Measurements from ENCODE around the gene TLE3.

Gene TLE3

DNA sequence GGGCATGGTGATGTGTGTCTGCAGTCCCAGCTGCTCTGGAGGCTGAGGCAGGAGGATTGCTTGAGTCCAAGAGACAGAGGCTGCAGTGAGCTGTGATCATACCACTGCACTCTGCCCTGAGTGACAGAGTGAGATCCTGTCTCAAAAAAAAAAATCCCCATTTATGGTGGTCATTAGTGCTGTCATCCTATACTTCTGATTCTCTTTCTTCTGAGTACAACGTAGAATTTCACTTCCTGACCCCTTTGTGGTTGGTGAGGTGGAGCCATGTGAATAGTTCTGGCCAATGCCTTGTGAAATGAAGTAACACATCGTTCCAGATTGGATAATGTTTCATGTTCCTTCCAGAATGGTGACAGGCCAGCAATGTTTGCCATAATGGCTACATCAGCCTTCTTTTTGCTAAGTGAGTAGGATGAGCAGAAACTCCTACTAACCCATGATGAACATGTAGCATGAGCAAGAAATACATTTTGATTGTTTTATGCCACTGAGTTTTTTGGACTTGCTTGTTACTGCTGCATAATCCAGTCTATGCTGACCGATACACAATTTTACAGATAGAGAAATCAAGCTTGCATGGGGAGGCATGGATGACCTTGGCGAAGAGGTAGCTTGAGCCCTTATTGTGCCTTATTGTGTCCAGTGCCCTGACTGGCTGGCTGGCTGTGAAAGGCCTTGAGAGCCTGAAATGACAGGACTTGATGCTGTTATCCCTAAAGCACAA is 30.9 kb upstream of the TLE3 start:
- no peak overlapping the region for H3K4me2 ChIP-seq
- H3K36me3 ChIP-seq (ENCODE audit: insufficient read depth) = no peaks in the 10 kb centered on the region
- H3K4me1 ChIP-seq (ENCODE audit: low read depth, poor library complexity, severe bottlenecking) = peaks cover 20% of the 10 kb centered on the region
- no peaks in the 10 kb centered on the region for H4K20me1 ChIP-seq (ENCODE audit: insufficient read depth)
- H2AFZ ChIP-seq (ENCODE audit: low read depth) = no peak overlapping the region
- H3K27me3 ChIP-seq (ENCODE audit: insufficient read depth, low read depth) = no peaks in the 10 kb centered on the region
- H3K27ac ChIP-seq = no peak overlapping the region
- H3K4me3 ChIP-seq (IDR thresholded peaks at IDR 0.05; ENCODE audit: insufficient read depth, low read depth, low read length) = no peak overlapping the region
- no peak overlapping the region for H3K9ac ChIP-seq
- H3K79me2 ChIP-seq (ENCODE audit: insufficient read depth, low read depth) = no peaks in the 10 kb centered on the region
- TF ChIP-seq, protein P1, sequence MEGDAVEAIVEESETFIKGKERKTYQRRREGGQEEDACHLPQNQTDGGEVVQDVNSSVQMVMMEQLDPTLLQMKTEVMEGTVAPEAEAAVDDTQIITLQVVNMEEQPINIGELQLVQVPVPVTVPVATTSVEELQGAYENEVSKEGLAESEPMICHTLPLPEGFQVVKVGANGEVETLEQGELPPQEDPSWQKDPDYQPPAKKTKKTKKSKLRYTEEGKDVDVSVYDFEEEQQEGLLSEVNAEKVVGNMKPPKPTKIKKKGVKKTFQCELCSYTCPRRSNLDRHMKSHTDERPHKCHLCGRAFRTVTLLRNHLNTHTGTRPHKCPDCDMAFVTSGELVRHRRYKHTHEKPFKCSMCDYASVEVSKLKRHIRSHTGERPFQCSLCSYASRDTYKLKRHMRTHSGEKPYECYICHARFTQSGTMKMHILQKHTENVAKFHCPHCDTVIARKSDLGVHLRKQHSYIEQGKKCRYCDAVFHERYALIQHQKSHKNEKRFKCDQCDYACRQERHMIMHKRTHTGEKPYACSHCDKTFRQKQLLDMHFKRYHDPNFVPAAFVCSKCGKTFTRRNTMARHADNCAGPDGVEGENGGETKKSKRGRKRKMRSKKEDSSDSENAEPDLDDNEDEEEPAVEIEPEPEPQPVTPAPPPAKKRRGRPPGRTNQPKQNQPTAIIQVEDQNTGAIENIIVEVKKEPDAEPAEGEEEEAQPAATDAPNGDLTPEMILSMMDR (conservative IDR thresholded peaks at IDR 0.05; ENCODE audit: low read depth, low read length) = no peak

DNA sequence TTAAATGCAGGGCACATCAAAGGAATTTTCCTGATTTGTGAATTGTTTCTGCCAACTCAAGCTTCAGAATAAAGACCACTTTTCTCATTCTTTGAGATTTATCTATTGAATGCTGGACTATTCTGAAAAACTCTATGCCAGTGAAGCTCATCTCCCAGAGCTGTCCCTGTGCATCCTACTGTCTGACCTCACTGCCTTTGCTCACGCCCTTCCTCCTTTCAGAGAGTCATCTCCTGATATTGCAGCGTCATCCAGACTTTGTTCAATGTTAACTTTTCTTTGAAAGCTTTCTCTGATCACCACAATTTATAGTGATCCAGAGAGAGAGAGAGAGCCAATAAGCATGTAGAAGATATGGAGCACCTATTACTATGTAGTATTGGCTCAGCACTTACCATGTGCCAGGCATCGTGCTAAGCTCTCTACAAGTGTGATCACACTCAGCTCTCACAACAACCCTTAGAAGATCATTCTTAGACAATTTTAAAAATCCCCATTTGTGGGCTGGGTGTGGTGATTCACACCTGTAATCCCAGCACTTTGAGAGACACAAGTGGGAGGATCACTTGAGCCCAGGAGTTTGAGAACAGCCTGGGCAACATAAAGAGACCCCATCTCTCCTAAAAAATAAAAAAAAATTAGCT is 30.2 kb upstream of the TLE3 start:
- Histone ChIP-seq H3K4me2 (no peak overlapping the region), H3K79me2 (ENCODE audit: insufficient read depth, low read depth) (no peaks in the 10 kb centered on the region), H4K20me1 (ENCODE audit: insufficient read depth) (no peaks in the 10 kb centered on the region), H3K4me3 (IDR thresholded peaks at IDR 0.05; ENCODE audit: insufficient read depth, low read depth, low read length) (no peak overlapping the region), H3K4me1 (ENCODE audit: low read depth, poor library complexity, severe bottlenecking) (peaks cover 20% of the 10 kb centered on the region), H3K9ac (no peak overlapping the region), H3K27me3 (ENCODE audit: insufficient read depth, low read depth) (no peaks in the 10 kb centered on the region), H2AFZ (ENCODE audit: low read depth) (no peak overlapping the region), H3K36me3 (ENCODE audit: insufficient read depth) (no peaks in the 10 kb centered on the region), H3K27ac (no peak overlapping the region)
- TF ChIP-seq, protein P1 (conservative IDR thresholded peaks at IDR 0.05; ENCODE audit: low read depth, low read length) = no peak

DNA sequence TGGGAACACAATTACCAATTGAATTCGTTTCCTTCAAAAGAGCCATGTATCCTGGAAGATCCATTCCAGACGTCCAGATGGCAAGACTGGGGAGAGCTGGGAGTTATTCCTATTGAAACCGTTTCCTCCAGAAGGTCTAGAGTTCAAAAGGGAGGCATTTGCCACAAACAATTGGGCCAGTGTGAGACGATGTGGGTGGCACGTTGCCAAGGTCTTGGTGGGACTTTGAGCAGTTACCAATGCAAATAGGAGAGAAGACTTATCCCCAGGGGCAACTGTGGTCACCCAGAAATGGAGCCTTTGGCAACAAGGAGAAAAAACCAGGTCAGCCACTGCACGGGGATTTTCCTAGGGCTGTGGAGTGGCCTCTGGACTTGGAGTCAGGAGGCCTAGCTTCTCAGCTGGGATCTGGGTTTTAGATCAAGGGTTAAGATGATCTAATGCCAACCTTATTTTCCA is 29.6 kb upstream of the TLE3 start:
- H3K79me2 ChIP-seq (ENCODE audit: insufficient read depth, low read depth) = no peaks in the 10 kb centered on the region
- peaks cover 20% of the 10 kb centered on the region for H3K4me1 ChIP-seq (ENCODE audit: low read depth, poor library complexity, severe bottlenecking)
- no peak overlapping the region for H3K4me2 ChIP-seq
- H3K9ac ChIP-seq = no peak overlapping the region
- H3K36me3 ChIP-seq (ENCODE audit: insufficient read depth) = no peaks in the 10 kb centered on the region
- H4K20me1 ChIP-seq (ENCODE audit: insufficient read depth) = no peaks in the 10 kb centered on the region
- TF ChIP-seq, protein P1 (conservative IDR thresholded peaks at IDR 0.05; ENCODE audit: low read depth, low read length) = no peak
- H2AFZ ChIP-seq (ENCODE audit: low read depth) = no peak overlapping the region
- no peak overlapping the region for H3K4me3 ChIP-seq (IDR thresholded peaks at IDR 0.05; ENCODE audit: insufficient read depth, low read depth, low read length)
- no peaks in the 10 kb centered on the region for H3K27me3 ChIP-seq (ENCODE audit: insufficient read depth, low read depth)
- H3K27ac ChIP-seq = no peak overlapping the region

DNA sequence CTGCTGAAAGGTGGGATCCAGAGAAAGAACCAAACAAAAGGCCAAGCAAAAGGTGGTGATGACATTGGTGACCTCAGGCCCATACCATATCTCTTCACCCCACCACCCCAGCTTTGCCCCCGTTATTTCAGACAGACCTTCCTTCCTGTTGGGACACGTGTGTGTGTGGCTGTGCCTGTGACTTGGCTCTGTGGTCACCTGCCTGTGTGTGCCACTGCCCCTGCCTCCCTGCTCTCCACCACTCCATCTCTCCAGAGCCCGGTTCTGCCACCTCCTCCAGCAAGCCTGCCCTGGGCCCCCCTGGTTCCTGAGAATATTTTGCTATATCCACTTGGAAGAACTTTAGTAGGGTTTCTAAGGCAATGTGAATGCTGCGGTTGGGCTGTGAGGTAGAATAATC is 28.6 kb upstream of the TLE3 start:
- Histone ChIP-seq H3K4me1 (ENCODE audit: low read depth, poor library complexity, severe bottlenecking) (peaks cover 20% of the 10 kb centered on the region), H3K4me2 (peak overlapping the region; percentile 72; the same call in 1 of the 2 replicates), H3K27me3 (ENCODE audit: insufficient read depth, low read depth) (no peaks in the 10 kb centered on the region), H3K4me3 (IDR thresholded peaks at IDR 0.05; ENCODE audit: insufficient read depth, low read depth, low read length) (no peak overlapping the region), H3K79me2 (ENCODE audit: insufficient read depth, low read depth) (no peaks in the 10 kb centered on the region), H3K36me3 (ENCODE audit: insufficient read depth) (no peaks in the 10 kb centered on the region), H2AFZ (ENCODE audit: low read depth) (no peak overlapping the region), H3K9ac (no peak overlapping the region), H3K27ac (no peak overlapping the region), H4K20me1 (ENCODE audit: insufficient read depth) (no peaks in the 10 kb centered on the region)
- TF ChIP-seq, protein P1 (conservative IDR thresholded peaks at IDR 0.05; ENCODE audit: low read depth, low read length) = no peak
